WI38 (cell line): ENCODE measurements around the gene SH2D3C.
"Not testable (repeated sequence)": the region's sequence is repeated elsewhere in the genome, so short reads cannot be mapped to it uniquely, and the experiment has no call there.

Experiments
- H3K4me3 ChIP-seq: 2 replicates; pipeline ENCODE4 v1.5.1; 2011; ENCODE audit warnings: low read depth, mild to moderate bottlenecking, control low read depth, low read length
- TF ChIP-seq, protein P1 (sequence below): IDR thresholded peaks from 2 replicates; pipeline ENCODE4 v1.5.1; 2012; ENCODE audit warnings: low read depth, mild to moderate bottlenecking, control low read depth, low read length

Gene SH2D3C

GRCh38 chr9:127761061-127761460 is 17.4 kb downstream of the SH2D3C start:
- no peak overlapping the region for H3K4me3 ChIP-seq
- TF ChIP-seq, protein P1, sequence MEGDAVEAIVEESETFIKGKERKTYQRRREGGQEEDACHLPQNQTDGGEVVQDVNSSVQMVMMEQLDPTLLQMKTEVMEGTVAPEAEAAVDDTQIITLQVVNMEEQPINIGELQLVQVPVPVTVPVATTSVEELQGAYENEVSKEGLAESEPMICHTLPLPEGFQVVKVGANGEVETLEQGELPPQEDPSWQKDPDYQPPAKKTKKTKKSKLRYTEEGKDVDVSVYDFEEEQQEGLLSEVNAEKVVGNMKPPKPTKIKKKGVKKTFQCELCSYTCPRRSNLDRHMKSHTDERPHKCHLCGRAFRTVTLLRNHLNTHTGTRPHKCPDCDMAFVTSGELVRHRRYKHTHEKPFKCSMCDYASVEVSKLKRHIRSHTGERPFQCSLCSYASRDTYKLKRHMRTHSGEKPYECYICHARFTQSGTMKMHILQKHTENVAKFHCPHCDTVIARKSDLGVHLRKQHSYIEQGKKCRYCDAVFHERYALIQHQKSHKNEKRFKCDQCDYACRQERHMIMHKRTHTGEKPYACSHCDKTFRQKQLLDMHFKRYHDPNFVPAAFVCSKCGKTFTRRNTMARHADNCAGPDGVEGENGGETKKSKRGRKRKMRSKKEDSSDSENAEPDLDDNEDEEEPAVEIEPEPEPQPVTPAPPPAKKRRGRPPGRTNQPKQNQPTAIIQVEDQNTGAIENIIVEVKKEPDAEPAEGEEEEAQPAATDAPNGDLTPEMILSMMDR: no peak

- TF ChIP-seq, protein P1: no peak
- no peak overlapping the region for H3K4me3 ChIP-seq
Measured at GRCh38 chr9:127758843-127759242, 19.6 kb downstream of the SH2D3C start.

- H3K4me3 ChIP-seq: not testable (repeated sequence)
Measured at GRCh38 chr9:127756776-127757175, 21.7 kb downstream of the SH2D3C start.

DNA sequence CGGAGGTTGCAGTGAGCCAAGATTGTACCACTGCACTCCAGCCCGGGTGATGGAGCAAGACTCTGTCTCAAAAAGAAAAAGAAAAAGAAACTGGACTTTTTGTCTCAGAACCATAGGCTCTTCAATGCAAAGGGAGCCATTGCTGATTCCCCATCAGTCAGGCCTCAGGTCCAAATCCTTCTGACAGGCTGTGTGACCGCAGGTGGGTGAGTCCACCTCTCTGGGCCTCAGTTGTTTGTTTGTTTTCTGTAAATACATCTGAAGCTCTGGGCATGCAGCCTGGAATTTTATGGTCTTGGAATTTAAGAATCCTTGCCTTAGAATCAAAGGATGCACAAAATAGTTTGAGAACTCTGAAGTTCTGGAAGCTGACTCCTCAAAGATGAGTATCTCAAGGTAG is 22.2 kb downstream of the SH2D3C start:
- TF ChIP-seq, protein P1: no peak
- no peak overlapping the region for H3K4me3 ChIP-seq

- H3K4me3 ChIP-seq: no peak overlapping the region
- TF ChIP-seq, protein P1: no peak
Measured at GRCh38 chr9:127755061-127756060, 23.1 kb downstream of the SH2D3C start.

DNA sequence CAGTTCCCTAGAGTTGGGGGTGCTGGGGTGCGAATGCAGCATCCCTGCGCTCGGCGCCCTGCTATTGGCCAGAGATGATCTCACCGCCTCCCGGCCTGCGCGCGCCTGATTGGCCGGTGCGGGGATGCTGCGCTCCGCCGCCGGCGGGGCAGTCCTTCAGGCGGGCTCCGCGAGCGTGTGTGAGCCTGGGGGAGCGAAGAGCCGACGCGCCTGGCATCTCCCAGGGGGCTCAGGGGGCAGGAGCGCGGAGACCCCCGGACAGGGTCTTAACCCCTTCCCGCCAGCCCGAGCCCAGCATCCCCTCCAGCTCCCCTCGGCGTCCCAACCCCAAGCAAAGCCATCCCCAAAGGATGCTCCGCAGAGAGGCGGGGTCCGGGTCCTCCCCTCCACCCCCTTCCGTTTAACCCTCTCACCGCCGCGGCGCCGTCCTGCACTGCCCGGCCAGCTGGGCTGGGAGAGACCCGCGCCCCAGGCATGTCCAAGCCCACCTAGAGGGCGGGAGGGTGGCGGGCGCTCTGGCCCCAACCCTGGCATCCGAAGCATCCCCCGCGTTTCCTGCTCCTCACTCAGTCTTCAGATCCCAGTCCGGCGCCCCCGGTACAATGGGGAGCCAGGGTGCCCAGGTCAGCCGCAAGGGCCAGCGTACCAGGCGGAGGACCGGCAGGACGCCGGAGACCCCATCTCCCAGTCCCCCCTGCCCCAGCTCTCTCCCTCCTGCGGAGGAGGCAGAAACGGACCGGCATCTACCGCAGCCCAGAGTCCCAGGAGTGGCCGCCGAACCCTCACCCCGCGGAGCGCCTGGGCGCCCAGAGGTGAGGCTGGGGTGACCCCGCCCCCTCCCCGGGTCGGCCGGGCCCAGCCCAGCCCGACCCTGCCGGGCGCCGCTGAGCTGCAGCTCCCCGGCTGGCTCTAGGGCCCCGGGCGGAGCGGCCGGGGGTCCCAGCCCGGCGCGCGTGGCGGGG is 24.1 kb downstream of the SH2D3C start:
- H3K4me3 ChIP-seq: no peak overlapping the region
- TF ChIP-seq, protein P1: no peak

DNA sequence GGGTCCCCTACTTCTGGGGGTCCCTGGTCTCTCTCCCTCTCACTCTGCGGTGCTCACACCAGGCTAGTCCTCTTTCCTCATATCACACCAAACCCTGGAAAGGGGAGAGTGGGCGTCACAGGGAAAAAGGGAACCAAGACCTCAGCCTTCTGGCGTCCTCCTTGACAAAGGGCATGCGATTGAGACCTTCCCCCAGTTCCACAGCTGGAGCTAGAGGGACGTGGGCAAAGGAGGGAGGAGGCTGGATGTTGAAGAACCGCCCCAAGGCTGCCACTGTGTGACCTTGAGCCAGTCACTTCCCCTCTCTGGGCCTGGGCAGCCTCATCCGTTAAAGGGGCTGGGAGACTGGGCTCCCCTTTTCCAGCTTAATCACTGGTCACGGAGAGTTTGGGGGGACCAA is 24.8 kb downstream of the SH2D3C start:
- H3K4me3 ChIP-seq: no peak overlapping the region

More for the DNA sequence above, 24.8 kb downstream of the SH2D3C start:
- TF ChIP-seq, protein P1: no peak
